ENCODE data around the gene GLIS1. TPM values are rescaled to one million over a fixed set of nuclear protein-coding genes. Genes with fewer than 3 reads are reported as not detected.

Gene GLIS1
- total and polyA plus RNA-seq, 10 of the 15 experiments (the other 5 are each of a cell fraction or from before 2014, with no cell fraction given), result not detected

GRCh38 chr1:53518775-53519174 lies 220.2 kb downstream of the GLIS1 start:
- RAD21 ChIA-PET (ENCODE audit: unreplicated experiment), result interaction anchor here (0.8 kb wide), 1 partner anchor 146 kb away, joined by 4 read pairs; no protein-coding TSS in a partner anchor

More at GRCh38 chr1:53518775-53519174, 220.2 kb downstream of the GLIS1 start:
- no TSS peak for BruUV-seq (replicated peaks)
- no peaks in the 10 kb centered on the region for H3K9me3 ChIP-seq (replicated peaks; ENCODE audit: control insufficient read depth, insufficient read depth, low read length)
- no peak overlapping the region for H3K4me3 ChIP-seq
- H3K27ac ChIP-seq (ENCODE audit: control insufficient read depth, insufficient read depth), result no peak overlapping the region
- ATAC-seq (no peak), DNase-seq (ENCODE audit: low read depth, low spot score) (no peak), FAIRE-seq (no peak)
- POLR2A ChIA-PET, result no interaction called here
- TF ChIP-seq ZBTB4 (CRISPR knock-in tag; IDR thresholded peaks at IDR 0.05), result no peak
- no peak for TF ChIP-seq CREB1 (IDR thresholded peaks at IDR 0.05; ENCODE audit: low read depth)
- no peak for TF ChIP-seq SRF (IDR thresholded peaks at IDR 0.05; ENCODE audit: low read depth in 2 of 2, low read length in 2 of 2)
- no peak for TF ChIP-seq ASH2L (IDR thresholded peaks at IDR 0.05; ENCODE audit: borderline replicate concordance, low read depth)
- TF ChIP-seq ZNF622 (IDR thresholded peaks at IDR 0.05), result no peak
- TF ChIP-seq YBX1 (IDR thresholded peaks at IDR 0.05), result no peak
- no peak for TF ChIP-seq BRCA1 (IDR thresholded peaks at IDR 0.05; ENCODE audit: low read depth, low read length)
- peaks cover 0 to 2% of the 10 kb centered on the region in 2 experiments; a peak in 1 of 4 replicates for H3K27me3 ChIP-seq (replicated peaks in 1 of 2; ENCODE audit: control insufficient read depth in 2 of 2, insufficient read depth in 2 of 2, low read length in 1 of 2)
- H4K20me1 ChIP-seq (ENCODE audit: control insufficient read depth, insufficient read depth), result no peaks in the 10 kb centered on the region
- no peaks in the 10 kb centered on the region for H3K4me1 ChIP-seq (ENCODE audit: control insufficient read depth, insufficient read depth, low read length)
- WGBS (ENCODE audit: insufficient coverage, insufficient replicate concordance, low lambda C conversion rate, missing lambda C conversion rate), result 15% methylated on average over 6 of the region's 6 CpGs
- H2AFZ ChIP-seq (ENCODE audit: control insufficient read depth, low read depth, low read length), result no peak overlapping the region
- SMC1A ChIA-PET (ENCODE audit: uncharacterized antibody, unreplicated experiment), result no interaction called here
- H3K4me2 ChIP-seq (ENCODE audit: control insufficient read depth, insufficient read depth), result no peak overlapping the region
- no peaks in the 10 kb centered on the region for H3K79me2 ChIP-seq (ENCODE audit: control insufficient read depth, insufficient read depth, low read length)
- no peak overlapping the region for H3K9ac ChIP-seq (ENCODE audit: control insufficient read depth, insufficient read depth, low read length)
- H3K36me3 ChIP-seq (ENCODE audit: control insufficient read depth in 2 of 2, insufficient read depth in 2 of 2, low read length in 1 of 2), result no peaks in the 10 kb centered on the region
- in situ Hi-C loops (cut with MboI) (no loop called here), intact Hi-C loops (cut with micrococcal nuclease; ENCODE audit: unreplicated experiment) (no loop called here)
- CTCF ChIA-PET, result no interaction called here

All from GM12878 (cell line).